ENCODE measurements around the gene CABLES1. TPM values are rescaled to one million over a fixed set of nuclear protein-coding genes. Genes with fewer than 3 reads are reported as not detected.

CABLES1 gene
- total RNA-seq, 1 donor from 2014 or later = 3.2 TPM

- ATAC-seq (no peak), DNase-seq (no peak)
- intact Hi-C loops (cut with micrococcal nuclease) = no loop called here
These were observed 167.7 kb downstream of the CABLES1 start for GRCh38 chr18:23302851-23303527.

DNA sequence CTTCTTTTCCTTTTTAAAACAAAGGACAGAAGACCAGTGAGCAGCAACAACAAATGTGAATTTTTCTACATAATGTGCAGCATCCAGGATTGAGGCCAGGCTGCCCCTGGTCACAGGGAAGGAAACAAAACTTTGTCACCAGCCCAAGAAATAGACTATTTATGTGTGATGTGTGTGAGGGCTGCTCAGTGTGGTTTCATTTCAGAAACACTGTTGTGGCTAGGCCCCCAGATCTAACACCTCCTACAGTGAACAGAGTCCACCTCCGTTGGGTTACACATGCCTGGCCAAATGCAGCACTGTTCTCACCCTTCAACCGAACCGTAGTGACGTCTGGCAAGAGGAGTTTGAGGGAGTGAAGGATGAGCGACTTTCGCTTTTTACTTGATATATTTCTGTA lies 171.5 kb downstream of the CABLES1 start:
- intact Hi-C loops (cut with micrococcal nuclease) = no loop called here
- ATAC-seq = no peak
- DNase-seq = no peak

DNA sequence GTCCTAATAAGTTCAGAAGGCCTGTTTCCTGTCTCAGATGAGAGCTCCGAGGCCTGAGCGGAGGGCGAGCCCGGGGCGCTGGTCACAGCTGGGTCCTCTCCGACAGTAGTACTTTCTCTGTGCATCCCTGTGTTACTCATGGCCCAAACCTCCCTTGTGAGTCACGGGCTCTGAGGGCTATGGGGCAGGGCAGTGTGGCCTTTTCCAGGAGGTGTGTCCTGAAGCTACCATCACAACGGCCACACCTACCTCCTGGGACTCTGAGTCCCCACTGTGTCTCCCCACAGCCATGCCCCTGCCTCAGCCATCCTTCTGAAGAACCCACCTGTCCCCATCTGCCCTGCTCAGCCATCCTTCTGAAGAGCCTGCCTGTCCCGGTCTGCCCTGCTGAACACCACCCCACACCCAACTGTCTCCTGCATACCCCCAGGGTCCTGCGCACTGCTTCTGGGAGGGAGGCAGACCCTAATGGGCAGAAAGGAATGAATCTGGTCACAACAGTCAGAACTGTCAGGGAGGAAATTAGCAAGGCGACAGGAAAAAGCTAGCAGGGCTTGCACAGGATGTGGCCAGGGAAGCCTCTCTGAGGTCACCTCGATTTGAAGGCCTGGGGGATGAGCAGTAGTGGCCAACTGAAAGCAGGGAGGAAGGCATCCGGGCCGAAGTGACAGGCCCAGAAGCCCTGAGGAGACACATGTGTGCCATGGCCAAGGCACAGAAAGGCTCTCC lies 172.4 kb downstream of the CABLES1 start:
- ATAC-seq (no peak), DNase-seq (no peak)
- intact Hi-C loops (cut with micrococcal nuclease) = no loop called here

Other genes with a start within 250 kb of the CABLES1 start
- 6.1 TPM for gene RBBP8, start 202.2 kb upstream of the CABLES1 start, total RNA-seq